ENCODE results near the gene UBE2L3. TPM values are rescaled to one million over a fixed set of nuclear protein-coding genes. Genes with fewer than 3 reads are reported as not detected.

UBE2L3 gene
- total RNA-seq, 4 donors from 2014 or later = 42.1 to 69.7 (median 50.1) TPM

GRCh38 chr22:21624880-21625791 is 57.6 kb downstream of the UBE2L3 start:
- H3K27ac ChIP-seq = no peak overlapping the region
- peaks cover 0 to 42% (median 0%) of the 10 kb centered on the region in 3 donors for H3K36me3 ChIP-seq
- no peaks in the 10 kb centered on the region for H3K9me3 ChIP-seq
- no peak overlapping the region for H3K4me3 ChIP-seq
- peaks cover 0 to 16% (median 8%) of the 10 kb centered on the region in 4 donors for H3K4me1 ChIP-seq
- DNase-seq = no peak
- H3K27me3 ChIP-seq = no peaks in the 10 kb centered on the region
- TF ChIP-seq POLR2A (IDR thresholded peaks at IDR 0.05) (no peak), CTCF (IDR thresholded peaks at IDR 0.05) (no peak)

GRCh38 chr22:21626073-21626734 is 58.7 kb downstream of the UBE2L3 start:
- Histone ChIP-seq H3K4me3 (no peak overlapping the region), H3K36me3 (peaks cover 0 to 36% (median 0%) of the 10 kb centered on the region in 3 donors), H3K4me1 (peaks cover 0 to 16% (median 10%) of the 10 kb centered on the region in 4 donors), H3K9me3 (no peaks in the 10 kb centered on the region), H3K27ac (no peak overlapping the region), H3K27me3 (no peaks in the 10 kb centered on the region)
- no peak for DNase-seq
- TF ChIP-seq CTCF (IDR thresholded peaks at IDR 0.05) (no peak), POLR2A (IDR thresholded peaks at IDR 0.05) (no peak)

- Histone ChIP-seq H3K27ac (no peak overlapping the region), H3K9me3 (no peaks in the 10 kb centered on the region), H3K4me3 (no peak overlapping the region), H3K4me1 (peaks cover 0 to 16% (median 10%) of the 10 kb centered on the region in 4 donors), H3K36me3 (peaks cover 0 to 33% (median 0%) of the 10 kb centered on the region in 3 donors), H3K27me3 (no peaks in the 10 kb centered on the region)
- TF ChIP-seq CTCF (IDR thresholded peaks at IDR 0.05) (no peak), POLR2A (IDR thresholded peaks at IDR 0.05) (no peak)
- DNase-seq = no peak
Measured at GRCh38 chr22:21626735-21627469, 59.4 kb downstream of the UBE2L3 start.

GRCh38 chr22:21628386-21629254 is 61.1 kb downstream of the UBE2L3 start:
- TF ChIP-seq CTCF (IDR thresholded peaks at IDR 0.05) = no peak
- TF ChIP-seq POLR2A (IDR thresholded peaks at IDR 0.05) = no peak
- H3K9me3 ChIP-seq = no peaks in the 10 kb centered on the region
- peak overlapping the region; percentile 84 to 98 (median 90) for H3K4me3 ChIP-seq
- peak overlapping the region; percentile 78 to 97 (median 88) for H3K27ac ChIP-seq
- no peaks in the 10 kb centered on the region for H3K27me3 ChIP-seq
- DNase-seq = peak in 2 of 3 donors; percentile 27 to 55
- peaks cover 0 to 16% (median 10%) of the 10 kb centered on the region in 4 donors for H3K4me1 ChIP-seq
- peaks cover 0 to 16% (median 0%) of the 10 kb centered on the region in 3 donors for H3K36me3 ChIP-seq
